Adrenal gland (tissue), 5 donors: ENCODE results near the gene STPG4.

ENCODE experiments used
- POLR2A ChIP-seq, 2 donors: fragments of 450-650 bp; IDR thresholded peaks; one replicate each; pipeline ENCODE4 v1.6.1; 2017; ENCODE audit warnings: antibody characterized with exemption in 2 of 2, mild to moderate bottlenecking in 2 of 2, moderate library complexity in 1 of 2
- TF ChIP-seq, protein P1 (sequence below), 6 experiments: fragments of 450-650 bp in 4 of 6; fragments of 200-600 bp in 2 of 6; sonication (generic) in 1 of 6; IDR thresholded peaks; 1 replicate in 5 of 6; 2 replicates in 1 of 6; pipeline versions ENCODE4 v1.5.1 to v1.8.0; 2016 to 2021; ENCODE audit warnings: antibody characterized with exemption in 6 of 6, mild to moderate bottlenecking in 2 of 6, moderate library complexity in 1 of 6
- donor health status: DM: no; HTN: no; CAD: no.

- no peak for TF ChIP-seq POLR2A (IDR thresholded peaks at IDR 0.05)
- TF ChIP-seq, protein P1, sequence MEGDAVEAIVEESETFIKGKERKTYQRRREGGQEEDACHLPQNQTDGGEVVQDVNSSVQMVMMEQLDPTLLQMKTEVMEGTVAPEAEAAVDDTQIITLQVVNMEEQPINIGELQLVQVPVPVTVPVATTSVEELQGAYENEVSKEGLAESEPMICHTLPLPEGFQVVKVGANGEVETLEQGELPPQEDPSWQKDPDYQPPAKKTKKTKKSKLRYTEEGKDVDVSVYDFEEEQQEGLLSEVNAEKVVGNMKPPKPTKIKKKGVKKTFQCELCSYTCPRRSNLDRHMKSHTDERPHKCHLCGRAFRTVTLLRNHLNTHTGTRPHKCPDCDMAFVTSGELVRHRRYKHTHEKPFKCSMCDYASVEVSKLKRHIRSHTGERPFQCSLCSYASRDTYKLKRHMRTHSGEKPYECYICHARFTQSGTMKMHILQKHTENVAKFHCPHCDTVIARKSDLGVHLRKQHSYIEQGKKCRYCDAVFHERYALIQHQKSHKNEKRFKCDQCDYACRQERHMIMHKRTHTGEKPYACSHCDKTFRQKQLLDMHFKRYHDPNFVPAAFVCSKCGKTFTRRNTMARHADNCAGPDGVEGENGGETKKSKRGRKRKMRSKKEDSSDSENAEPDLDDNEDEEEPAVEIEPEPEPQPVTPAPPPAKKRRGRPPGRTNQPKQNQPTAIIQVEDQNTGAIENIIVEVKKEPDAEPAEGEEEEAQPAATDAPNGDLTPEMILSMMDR (IDR thresholded peaks at IDR 0.05): no peak
Observed at GRCh38 chr2:47118581-47118980, 36.5 kb downstream of the STPG4 start.
